Endometrium (tissue), 2 donors: ENCODE data around the gene ARID4B.
A peak's percentile ranks its signal among the peaks of the same experiment; 100 is the strongest.
"Not testable (repeated sequence)": the region's sequence is repeated elsewhere in the genome, so short reads cannot be mapped to it uniquely, and the experiment has no call there.

Experiments used
- FAIRE-seq: peaks from 2 replicates; lab custom pipeline; 2012; peaks lifted over from hg19 to GRCh38; lab: Jason Lieb, UNC
- donor health status: control.
- donor health status: control.

The ARID4B gene

DNA sequence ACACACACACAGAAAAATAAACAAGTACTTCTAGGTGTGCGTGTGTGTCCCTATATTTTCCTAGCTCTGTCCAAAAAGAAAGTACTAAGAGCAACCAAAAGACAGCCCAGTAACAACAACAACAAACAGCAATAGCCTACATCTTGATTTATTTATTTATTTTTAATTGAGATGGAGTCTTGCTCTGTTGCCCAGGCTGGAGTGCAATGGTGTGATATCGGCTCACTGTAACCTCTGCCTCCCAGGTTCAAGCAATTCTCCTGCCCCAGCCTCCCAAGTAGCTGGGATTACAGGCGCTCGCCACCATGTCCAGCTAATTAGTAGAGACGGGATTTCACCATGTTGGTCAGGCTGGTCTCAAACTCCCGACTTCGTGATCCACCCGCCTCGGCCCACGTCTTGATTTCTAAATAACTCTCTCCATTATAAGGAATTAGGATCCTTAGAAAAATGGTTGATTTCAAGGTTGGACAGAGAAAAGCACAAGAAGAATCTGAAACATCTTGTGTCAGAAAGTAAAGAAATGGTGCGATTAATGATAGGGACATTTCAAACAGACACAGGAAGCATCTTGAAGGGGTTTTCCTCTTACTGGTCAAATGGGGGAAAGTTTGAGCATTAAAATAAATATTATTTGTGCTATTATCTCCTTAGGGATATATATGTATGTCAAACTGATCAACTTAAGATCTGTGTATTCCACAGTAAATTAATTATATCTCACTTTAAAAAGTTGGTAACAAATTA, 59.4 kb downstream of the ARID4B start:
- no peak for FAIRE-seq

DNA sequence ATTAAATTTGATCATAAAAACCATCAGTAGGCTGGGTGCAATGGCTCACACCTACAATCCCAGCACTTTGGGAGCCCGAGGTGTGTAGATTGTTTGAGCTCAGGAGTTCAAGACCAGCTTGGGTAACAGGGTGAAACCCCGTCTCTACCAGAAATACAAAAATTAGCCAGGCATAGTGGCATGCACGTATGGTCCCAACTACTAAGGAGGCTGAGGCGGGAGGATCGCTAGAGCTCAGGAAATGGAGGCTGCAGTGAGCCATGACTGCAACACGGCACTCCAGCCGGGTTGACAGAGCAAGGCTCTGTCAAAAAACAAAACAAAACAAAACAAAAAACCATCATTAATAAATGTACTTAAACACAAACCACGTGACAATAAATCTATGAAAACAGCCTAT, 61.0 kb downstream of the ARID4B start:
- no peak for FAIRE-seq

DNA sequence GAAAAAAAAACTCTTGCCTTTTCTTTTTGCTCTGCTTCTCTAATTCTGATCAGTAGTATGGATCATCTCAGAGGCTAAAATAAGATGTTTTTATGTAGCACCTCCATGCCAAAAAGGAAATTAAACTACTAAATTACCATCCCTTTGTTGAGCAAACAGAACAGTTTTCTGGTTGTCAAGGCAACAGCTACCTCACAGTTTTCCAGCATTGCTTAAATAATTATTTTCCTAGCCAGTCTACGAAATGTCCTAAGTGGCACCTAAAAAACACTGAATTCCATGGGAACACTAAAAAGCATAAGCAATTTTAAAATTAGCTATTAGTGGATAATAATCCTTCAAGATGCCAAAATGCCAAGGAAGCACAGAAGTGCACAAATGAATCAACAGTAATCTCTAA, 61.7 kb downstream of the ARID4B start:
- FAIRE-seq: no peak

DNA sequence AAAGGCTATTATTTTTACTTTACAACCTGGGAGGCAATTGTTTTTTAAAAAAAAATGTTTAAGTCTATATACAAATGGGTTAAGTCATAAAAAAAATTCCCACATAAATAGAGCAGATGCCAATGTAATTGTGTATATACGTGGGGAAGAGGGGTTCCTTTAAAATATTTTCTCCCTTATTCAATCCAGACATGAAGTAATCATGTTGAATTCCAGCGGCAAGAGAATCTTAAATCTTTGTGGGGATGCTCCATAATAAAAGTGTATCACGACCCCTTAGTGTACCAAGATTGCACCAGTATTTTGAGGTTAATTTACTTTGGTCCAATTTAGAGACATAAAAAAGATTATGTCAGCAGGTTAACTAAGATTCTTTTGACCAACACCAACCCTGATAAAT, 62.1 kb downstream of the ARID4B start:
- FAIRE-seq: no peak

DNA sequence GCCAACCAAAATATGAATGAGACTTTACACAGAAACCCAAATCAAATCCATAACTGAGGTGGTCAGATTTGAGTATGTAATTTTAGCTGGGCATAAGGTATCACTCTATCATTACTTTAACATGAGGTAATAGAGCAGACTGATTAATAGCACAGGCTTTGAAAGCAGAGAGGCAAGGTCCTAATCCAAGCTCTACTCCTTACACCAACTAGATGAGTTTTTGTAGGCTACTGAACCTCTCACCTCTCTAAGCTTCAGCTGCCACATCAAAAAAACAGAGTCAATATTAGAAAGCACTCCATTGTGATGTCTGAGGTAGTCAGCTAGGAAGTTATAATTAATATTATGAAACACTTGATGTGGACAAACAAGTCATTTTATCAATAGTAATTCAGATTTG, 63.7 kb downstream of the ARID4B start:
- no peak for FAIRE-seq

DNA sequence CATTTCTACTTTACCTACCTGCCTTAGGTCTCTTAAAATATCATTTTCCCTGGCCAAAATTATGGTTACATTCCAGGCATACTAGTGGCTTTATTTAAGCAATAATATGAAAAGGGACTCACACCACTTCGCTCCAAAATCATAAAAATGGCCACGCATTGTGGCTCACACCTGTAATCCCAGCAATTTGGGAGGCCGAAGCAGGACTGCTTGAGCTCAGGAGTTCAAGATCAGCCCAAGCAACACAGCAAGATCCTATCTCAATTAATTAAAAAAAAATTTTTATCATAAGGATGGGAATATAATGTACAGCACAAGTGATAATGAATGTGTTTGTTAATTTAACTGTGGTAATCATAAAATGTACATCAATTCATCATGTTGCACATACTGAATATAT, 65.4 kb downstream of the ARID4B start:
- no peak for FAIRE-seq

DNA sequence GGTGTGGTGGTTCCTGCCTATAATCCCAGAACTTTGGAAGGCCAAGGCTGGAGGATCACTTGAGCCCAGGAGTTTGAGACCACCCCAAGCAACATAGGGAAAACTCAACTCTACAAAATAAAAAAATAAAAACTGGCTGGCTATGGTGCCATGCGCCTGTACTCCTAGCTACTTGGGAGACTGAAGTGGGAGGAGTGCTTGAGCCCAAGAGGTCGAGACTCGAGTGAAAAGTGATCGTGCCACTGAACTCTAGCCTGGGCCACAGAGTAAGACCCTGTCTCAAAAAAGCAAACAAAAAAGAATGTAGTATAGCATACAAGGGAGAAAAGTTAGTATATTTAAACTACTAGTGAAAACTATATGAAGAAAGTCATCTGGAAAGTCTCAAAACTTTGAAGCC, 66.7 kb downstream of the ARID4B start:
- no peak for FAIRE-seq

DNA sequence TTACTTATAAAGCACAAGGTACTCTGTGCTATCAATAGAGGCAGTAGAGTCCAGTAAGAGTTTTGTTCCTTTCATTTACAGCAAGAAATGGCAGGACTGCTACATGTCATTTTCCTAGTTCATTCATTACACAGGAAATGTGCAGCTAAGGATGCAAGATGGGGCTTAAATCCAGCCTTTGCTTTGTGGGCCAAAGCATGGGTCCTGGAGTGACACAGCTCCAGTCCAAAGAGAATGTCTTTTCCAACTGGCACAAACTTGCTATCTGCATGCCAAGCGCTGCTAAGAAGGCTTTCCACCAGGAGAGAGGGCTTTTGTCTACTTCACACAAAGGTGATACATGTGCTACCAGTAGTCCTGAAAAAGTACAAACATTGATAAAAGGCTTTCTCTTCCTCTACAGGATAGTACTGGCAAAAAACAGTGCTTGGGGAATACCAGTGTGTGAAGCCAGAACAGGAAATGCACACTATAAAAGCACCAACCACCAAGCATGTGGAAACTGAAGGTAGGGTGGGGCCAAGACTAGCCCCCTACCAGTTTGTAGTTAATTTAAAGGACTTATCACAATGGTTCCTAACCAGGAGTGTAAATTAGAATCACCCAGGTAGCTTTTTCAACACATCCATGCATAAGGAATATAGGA, 68.7 kb downstream of the ARID4B start:
- FAIRE-seq: no peak

DNA sequence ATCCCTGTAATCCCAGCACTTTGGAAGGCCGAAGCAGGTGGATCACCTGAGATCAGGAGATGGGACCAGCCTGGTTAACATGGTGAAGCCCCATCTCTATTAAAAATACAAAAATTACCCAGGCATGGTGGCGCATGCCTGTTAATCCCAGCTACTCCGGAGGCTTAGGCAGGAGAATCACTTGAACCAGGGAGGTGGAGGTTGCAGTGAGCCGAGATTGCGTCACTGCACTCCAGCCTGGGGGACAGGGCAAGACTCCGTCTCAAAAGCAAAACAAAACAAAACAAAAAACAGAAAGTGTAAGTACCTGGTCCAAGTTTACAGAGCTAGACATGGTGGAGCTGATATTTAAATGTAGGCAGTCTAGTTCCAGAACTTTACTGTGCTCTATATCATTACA, 69.9 kb downstream of the ARID4B start:
- FAIRE-seq: not testable (repeated sequence)

DNA sequence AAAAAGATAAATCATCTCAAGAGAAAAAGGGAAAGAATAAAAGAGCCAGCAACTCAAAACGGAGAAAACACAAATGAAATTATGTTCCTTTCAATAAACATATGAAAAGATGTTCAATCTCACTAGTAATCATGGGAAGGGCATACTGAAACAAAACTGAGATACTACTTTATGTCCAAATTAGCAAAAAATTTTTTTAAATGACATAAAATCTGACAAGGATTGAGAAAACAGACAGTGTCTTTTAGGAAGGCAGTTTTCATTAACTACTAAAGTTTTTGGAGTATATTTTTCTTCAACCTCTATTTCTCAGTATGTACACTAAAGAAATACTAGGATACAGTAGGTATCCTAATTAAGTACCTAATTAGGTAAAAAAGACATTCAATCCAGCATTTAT, 73.3 kb downstream of the ARID4B start:
- peak; percentile 63 for FAIRE-seq

DNA sequence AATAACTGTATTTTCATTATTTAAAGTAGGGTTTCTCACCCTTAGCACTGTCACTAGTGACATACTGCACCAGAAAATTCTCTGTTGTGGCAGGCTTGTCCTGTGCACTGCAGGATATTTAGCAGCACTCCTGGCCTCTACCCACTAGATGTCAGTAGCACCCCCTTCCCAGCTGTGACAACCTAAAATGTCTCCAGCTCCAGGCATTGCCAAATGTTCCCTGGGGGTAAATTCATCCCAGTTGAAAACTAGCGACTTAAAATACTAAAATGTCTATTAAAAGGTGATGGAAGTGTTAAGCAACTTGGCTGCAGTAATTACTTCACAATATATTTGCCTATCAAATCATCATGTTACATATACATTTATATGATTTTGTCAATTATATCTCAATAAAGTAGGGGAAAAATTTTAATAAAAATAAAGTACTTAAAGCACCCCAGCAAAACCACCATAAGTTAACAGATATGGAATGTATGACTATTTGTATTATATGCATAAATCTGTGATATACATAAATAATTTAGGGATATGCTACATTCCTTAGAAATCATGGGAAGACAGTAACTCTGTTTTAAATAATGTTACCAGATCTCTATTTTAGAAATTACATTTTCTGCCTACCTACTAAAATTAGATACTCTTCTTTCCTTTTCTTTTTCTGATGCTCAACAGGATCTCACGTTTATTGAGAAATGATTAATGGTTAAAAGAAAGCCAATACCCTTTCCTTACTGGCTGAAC, 74.6 kb downstream of the ARID4B start:
- FAIRE-seq: peak; percentile 51

DNA sequence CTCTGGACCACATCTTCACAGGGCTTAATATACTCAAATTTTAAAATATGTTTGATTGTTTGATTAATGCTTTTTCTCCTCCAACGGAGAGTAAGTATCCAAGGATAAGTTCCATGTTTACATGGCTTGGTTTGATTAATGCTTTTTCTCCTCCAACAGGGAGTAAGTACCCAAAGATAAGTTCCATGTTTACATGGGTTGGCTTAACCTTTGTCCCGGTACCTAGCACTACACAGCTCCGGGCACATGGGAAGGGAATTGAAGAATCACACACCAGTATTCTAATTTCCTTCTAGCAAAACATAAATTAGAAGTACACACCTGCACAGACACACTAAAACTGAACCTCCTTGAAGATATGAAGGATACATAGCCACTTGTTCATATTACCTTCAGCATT, 77.5 kb downstream of the ARID4B start:
- FAIRE-seq: no peak

DNA sequence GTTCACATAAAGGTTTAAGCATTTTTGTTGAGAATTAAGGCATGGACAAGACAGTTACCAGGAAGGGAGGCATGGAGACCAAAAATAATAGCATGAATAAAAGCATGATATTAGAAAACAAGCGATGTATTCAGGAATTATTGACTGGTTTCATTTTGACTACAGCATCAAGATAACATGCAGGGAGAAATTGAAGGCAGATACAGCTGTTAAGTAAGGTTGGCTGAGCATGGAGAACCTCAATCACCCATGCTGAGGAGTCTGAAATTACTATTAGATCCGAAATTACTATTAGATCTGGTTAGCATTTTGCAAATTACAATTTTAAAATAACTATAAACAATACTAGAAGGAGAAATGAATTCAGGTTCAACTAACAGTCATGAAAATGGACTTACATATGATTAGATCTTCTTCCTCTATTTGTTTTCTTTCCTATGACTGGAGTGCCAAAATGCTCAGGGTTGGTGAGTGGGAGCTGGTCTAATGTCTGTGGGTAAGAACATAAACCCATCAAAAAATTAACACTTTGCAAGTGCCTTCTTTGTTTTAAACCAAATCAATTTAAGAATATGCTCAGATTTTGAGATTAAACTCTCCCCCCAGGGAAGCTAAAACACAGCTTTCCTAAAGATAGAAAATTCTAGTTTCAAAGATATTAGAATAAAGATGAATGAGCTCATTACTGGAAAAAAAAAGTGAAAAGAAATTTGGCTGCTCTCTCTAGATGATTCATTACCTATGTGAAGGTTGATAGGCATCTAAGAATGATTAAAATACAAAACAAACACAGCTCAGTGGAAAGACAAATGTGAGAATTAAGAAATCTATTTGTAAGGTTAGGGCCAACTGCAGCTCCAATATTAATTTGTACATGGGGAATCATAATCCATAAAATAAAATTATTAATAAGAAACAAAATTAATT, 81.7 kb downstream of the ARID4B start:
- FAIRE-seq: no peak

DNA sequence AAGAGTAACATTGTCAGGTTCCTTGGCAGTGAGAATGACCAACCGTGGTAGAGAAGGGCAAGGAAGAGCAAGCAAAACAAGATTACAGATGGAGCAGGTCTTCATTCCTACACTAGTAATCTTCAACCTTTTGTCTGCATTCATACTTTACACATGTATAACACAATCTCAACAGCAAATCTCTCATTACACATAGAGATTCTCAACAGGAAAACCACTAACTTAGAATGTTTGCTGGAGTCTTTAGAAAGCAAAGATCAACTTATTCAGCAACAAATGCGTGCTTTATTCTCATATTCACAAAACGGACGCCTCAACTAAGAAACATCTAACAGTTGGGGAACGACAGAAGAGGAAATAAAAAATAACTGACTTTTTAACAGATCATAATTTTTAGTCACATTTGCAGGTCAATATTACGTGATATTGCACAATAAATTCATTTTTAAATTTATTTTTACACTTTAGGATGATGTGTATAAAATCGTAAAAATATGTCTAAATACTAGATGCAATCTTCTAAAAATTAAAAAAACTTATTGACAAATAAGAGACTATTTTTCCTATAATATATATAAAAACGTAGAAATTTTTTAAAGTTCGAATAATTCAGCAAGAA, 82.9 kb downstream of the ARID4B start:
- FAIRE-seq: peak; percentile 79

DNA sequence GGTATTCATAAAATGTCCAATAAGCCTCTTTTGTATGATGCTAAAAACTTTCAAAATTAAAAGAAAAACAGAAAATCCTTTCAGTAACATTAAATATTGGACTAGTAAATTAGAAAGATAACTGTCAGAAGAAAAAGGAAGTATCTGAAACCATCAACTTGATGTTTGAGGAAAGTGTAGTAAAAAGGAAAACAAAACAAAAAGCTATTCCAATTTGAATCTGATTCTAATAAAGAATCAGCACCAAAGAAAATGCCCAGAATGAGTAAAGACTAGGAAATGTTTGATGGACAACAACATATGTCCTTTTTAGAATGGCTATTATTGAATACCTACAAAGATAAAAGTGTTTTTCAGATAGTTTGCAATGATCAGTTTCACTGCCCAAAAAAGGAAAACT, 87.0 kb downstream of the ARID4B start:
- FAIRE-seq: peak; percentile 15

DNA sequence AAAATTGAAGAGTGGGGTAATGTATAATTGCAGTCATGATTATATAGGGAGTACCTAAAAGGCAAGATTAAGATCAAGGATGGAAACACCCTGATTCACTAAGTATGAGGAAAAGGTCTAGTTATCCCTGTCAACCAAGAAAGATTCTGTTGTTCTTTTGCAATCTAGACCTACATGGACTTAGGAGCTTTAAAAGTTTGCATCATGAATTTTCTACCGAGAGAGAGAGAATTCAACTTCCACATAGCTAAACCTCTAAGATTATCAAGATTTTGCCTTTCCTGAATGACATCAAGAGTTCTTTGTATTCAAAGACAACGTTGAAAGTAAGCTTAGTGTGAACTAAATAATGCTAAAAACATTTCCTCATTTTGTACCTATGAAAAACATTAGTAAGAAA, 88.1 kb downstream of the ARID4B start:
- FAIRE-seq: no peak

DNA sequence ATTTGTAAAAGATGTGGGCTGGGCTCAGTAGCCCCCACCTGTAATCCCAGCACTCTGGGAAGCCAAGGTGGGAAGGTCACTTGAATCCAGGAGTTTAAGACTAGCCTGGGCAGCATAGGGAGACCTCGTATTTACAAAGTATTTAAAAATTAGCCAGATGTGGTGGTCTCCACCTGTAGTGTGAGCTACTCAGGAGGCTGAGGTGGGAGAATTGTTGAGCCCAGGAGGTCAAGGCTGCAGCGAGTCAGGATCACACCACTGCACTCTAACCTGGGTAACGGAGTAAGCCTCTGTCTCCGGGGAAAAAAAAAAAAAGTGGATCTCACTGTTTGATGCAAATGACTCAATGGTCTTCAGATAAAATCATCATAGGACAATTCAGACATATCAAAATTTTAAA, 89.4 kb downstream of the ARID4B start:
- no peak for FAIRE-seq

DNA sequence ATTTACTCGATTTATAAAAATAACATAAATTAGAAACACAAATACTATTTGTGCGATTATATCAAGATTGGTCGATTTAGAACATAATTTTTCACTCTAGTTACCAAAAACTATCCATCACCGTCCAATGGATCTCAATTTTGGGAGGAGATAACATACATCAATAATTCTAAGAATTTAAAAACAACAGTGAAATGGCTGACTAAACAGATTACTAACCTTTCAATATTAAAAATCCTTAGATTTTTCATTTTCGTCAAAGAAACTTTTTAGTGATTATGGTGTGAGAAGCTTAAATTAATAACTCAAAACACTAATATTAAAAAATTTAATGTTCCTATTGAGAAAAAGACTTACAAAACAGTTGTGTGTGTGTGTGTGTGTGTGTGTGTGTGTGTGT, 91.9 kb downstream of the ARID4B start:
- no peak for FAIRE-seq

DNA sequence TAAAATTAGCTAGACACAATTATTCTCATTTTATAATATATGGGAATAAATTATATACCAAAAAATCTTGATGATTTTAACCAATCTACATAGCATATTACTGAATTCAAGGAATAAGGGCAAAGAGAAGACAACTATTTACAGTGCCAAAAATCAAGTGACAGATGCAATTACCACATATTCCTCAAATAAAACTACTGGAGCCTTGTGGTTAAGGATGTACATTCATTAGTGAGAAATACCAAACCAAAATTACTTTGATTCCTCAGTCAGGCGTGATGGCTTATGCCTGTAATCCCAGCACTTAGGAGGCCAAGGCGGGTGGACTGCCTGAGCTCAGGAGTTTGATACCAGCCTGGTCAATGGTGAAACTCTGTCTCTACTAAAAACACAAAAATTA, 98.1 kb downstream of the ARID4B start:
- no peak for FAIRE-seq

DNA sequence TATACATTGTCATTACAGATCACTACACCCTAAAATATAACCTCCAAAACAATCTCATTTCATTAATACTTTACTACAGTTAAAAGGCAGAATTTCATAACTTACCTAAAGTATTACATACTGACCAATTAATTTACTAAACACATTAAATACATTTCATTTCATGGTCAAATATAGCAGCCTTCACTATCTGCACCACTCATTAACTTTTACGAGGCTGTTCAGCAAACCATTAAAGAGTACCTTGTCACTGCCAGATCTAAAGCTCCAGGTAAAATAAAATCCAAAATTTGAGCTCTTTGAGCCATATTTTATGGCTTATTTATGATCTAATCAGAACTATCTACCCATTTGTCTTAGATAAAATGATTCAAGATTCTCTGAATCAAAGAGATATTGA, 100.6 kb downstream of the ARID4B start:
- FAIRE-seq: no peak

DNA sequence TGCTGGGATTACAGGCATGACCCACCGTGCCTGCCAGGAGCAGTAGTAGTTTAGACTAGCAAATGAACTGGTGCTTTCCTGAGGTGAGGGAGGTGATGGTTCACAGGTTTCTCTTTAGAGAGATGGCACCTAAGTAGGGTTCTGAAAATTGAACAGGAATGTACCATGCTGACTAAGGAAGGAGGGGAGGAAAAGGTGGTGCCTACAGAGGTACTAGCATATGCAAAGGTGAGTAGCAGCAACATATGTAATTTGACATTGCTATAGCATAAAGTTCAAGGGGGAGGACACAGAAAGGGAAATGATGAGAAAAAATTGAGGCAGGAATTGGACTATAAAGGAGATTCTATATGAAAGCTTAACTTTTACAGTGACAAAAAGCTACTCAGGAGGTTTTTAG, 101.0 kb downstream of the ARID4B start:
- no peak for FAIRE-seq

DNA sequence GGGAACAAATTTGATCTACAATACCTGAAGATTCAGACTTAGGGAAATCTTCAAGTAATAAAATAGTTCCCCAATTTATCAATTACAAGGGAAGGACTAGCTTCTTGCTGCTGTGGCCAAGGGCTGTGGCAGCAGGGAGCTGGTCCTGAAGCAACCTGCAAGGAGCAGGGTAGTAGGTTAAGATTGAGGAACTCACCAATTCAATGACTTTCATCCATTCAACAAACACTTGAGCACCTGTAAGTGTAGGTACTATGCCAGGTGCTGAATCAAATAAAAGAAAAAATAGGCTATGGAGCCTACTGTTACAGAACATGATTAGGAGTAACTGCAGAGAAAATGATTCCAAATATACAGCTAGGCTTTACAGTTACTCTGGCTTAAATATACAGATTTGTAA, 102.7 kb downstream of the ARID4B start:
- FAIRE-seq: no peak
